ENCODE results near the gene SLC66A1.

The SLC66A1 gene

GRCh38 chr1:19306941-19307340, 5.2 kb upstream of the SLC66A1 start:
- DNase-seq: no peak

GRCh38 chr1:19307794-19308508, 4.2 kb upstream of the SLC66A1 start:
- no peak for DNase-seq

GRCh38 chr1:19308509-19308907, 3.6 kb upstream of the SLC66A1 start:
- no peak for DNase-seq

- DNase-seq: no peak
Measured at GRCh38 chr1:19309123-19309813, 2.9 kb upstream of the SLC66A1 start.

- no peak for DNase-seq
Measured at GRCh38 chr1:19310061-19310460, 2.1 kb upstream of the SLC66A1 start.

- no peak for DNase-seq
Measured at GRCh38 chr1:19310720-19311502, 1.2 kb upstream of the SLC66A1 start.

- DNase-seq: no peak
Measured at GRCh38 chr1:19311503-19311930, 609 bp upstream of the SLC66A1 start.

- DNase-seq: no peak
Measured at GRCh38 chr1:19312782-19313635, 883 bp downstream of the SLC66A1 start.

- no peak for DNase-seq
Measured at GRCh38 chr1:19313636-19313959, 1.5 kb downstream of the SLC66A1 start.

GRCh38 chr1:19313961-19314882, 2.1 kb downstream of the SLC66A1 start:
- no peak for DNase-seq

- DNase-seq: no peak
Measured at GRCh38 chr1:19315378-19316198, 3.5 kb downstream of the SLC66A1 start.

- DNase-seq: no peak
Measured at GRCh38 chr1:19317126-19317910, 5.2 kb downstream of the SLC66A1 start.

GRCh38 chr1:19319196-19319595, 7.1 kb downstream of the SLC66A1 start:
- DNase-seq: no peak

- DNase-seq: no peak
Measured at GRCh38 chr1:19321071-19321470, 8.9 kb downstream of the SLC66A1 start.

- no peak for DNase-seq
Measured at GRCh38 chr1:19322481-19322880, 10.4 kb downstream of the SLC66A1 start.

GRCh38 chr1:19323987-19324664, 12.0 kb downstream of the SLC66A1 start:
- no peak for DNase-seq

- DNase-seq: no peak
Measured at GRCh38 chr1:19324665-19324990, 12.5 kb downstream of the SLC66A1 start.

- no peak for DNase-seq
Measured at GRCh38 chr1:19325368-19325957, 13.3 kb downstream of the SLC66A1 start.
